GM12865 (cell line): ENCODE results near the gene TP73.
A peak's percentile ranks its signal among the peaks of the same experiment; 100 is the strongest.

Experiments
- DNase-seq: peaks from one replicate; pipeline ENCODE4 v3.0.0; 2010; ENCODE audit warnings: low read depth
- H3K4me3 ChIP-seq: 2 replicates; pipeline ENCODE4 v1.5.1; 2011; ENCODE audit warnings: mild to moderate bottlenecking, low read depth, low read length, control low read depth
- TF ChIP-seq, protein P1 (sequence below): IDR thresholded peaks from 2 replicates; pipeline ENCODE4 v1.5.1; 2011; ENCODE audit warnings: low read length, control low read depth, low read depth, inconsistent platforms; ENCODE audit not compliant: insufficient read depth; ENCODE audit errors: missing control alignments

The TP73 gene

DNA sequence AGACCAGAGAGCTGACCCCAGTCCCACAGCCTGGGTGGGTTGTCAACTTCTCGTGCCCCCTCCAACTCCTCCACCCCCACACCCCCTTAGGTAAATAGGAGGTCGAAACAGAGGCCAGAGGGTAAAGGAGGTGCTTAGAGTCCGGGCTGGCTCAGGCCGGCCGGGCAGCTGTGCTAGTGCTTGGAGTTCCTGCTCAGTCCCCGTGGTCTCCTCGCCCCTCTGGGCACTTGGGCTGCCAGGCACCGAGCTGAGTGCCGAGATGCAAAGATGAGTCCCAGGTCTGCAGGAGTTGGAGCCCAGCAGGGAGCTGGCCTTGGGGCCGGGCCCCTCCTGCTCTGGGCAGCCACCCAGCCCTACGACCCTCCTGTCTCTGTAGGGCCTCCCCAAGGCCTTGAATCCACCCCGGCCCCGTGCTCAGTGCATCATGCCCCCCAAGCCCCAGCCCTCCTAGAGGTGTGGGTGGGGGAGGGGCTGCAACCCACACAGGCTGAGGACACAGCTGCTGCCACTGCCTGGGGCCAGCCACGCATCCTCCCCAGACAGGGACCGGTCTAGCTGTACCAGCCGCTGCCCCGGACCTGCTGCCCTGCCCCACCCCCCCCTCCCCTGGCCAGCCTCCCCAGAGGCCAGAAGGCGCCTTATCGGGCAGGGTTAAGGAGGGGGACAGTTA, 122.1 kb downstream of the TP73 start:
- no peak for DNase-seq
- no peak overlapping the region for H3K4me3 ChIP-seq
- TF ChIP-seq, protein P1, sequence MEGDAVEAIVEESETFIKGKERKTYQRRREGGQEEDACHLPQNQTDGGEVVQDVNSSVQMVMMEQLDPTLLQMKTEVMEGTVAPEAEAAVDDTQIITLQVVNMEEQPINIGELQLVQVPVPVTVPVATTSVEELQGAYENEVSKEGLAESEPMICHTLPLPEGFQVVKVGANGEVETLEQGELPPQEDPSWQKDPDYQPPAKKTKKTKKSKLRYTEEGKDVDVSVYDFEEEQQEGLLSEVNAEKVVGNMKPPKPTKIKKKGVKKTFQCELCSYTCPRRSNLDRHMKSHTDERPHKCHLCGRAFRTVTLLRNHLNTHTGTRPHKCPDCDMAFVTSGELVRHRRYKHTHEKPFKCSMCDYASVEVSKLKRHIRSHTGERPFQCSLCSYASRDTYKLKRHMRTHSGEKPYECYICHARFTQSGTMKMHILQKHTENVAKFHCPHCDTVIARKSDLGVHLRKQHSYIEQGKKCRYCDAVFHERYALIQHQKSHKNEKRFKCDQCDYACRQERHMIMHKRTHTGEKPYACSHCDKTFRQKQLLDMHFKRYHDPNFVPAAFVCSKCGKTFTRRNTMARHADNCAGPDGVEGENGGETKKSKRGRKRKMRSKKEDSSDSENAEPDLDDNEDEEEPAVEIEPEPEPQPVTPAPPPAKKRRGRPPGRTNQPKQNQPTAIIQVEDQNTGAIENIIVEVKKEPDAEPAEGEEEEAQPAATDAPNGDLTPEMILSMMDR: no peak

DNA sequence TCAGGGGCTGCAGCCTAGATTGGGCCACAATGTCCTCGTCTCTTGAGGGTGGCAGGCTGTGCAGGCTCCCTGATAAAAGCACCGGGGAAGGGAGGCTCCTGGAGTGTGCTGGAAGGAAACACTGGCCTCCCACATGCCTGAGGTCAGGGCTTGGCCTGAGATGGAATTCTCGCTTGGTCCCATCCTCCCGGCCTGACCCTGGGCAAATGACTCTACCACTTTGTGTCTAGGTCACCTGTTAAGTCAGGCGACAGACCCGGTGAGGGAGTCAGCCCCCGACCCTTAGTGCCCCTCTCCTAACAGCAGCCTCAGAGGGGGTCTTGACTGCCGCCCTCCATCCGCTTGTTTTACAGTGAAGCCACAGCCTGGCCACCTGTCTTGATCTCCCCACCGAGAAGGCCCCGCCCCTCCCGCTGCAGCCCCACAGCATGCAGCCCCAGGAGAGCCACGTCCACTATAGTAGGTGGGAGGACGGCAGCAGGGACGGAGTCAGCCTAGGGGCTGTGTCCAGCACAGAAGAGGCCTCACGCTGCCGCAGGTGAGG, 122.7 kb downstream of the TP73 start:
- TF ChIP-seq, protein P1: no peak
- no peak for DNase-seq
- H3K4me3 ChIP-seq: no peak overlapping the region

DNA sequence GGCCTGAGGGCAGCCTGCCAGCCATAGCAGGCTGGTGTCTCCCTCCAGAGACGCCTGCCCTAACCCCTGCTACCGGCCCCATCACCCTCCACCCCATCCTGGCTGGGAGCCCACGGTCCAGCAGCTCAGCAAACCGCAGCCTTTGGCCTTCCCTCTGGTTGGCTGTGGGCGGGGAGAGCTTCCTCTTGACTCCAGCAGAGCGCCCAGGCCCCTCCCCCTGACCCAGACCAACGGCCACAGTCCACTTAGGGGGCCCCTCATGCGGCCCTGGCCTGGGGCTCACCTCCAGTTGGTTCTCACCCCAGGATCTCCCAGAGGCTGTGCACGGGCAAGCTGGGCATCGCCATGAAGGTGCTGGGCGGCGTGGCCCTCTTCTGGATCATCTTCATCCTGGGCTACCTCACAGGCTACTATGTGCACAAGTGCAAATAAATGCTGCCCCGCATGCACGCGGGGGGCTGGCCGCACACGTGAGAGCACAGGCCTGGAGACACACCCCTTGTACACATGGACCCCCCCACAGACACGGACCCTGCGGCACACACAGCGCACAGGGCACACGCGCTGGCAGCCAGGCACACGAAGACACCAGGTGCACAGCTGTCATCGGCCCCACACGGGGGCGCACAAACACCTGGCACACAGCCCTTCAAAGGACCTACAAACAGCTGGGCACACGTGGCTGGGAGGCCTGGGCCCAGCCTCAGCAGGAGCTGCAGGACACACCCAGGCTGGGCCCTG, 123.3 kb downstream of the TP73 start:
- H3K4me3 ChIP-seq: no peak overlapping the region
- TF ChIP-seq, protein P1: peak; percentile 70
- peak; percentile 86 for DNase-seq

DNA sequence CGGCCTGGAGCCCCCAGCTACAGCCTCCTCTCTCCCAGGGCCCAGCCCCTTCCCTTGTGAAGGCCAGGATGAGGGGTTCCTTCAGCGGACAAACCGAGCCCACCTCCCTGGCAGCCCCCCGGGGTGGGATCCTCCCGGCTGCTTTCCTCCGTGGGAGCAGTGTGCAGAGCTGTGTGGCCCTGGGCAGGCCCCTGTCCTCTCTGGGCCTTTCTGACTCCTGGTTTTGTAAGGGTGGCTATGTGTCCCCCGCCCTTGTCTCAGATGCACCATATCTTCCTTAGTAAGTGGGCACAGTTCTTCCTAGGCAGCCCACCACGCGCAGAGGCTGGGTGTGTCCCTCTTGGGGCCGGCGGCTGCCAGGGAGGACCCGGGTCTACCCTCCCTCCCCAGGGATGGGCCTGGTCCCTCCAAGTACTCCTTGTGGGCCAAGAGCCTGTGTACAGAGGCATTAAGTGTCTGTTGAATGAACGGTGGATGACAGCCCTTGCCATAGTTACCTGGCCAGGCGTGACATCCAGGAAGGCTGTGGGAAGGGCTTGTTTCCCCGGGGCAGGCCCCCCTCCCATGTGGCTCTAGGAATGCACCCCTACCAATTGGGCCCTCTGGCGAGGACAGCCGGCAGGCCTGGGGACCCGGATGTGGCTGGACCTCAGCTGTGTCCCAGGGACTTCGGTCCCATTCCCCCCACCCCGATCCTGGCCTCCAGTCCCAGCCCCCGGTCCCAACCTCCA, 124.1 kb downstream of the TP73 start:
- DNase-seq: no peak

DNA sequence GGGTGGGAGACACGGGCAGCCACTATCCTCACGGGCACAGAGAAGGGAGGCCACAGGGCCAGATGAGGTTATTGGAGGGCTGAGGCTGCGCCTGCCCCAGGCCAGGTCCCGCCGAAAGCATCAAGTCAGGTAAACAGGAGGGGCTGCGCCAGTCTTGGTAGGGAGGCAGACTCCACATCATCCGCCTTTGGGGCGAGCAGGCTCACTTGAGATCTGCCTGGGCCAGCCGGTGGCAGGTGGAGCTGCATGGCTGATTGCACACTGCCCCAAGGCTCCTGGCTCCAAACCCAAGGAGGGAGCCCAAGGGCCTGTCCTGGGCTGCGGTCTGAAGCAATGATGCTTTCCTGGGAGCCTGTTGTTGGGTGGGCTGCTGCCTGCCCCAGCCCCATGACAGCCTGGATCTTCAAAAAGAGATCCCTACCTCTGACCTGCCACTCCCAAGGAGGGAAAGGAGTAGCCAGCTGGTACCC, 124.8 kb downstream of the TP73 start:
- no peak for DNase-seq

More for the DNA sequence above, 124.1 kb downstream of the TP73 start:
- H3K4me3 ChIP-seq: no peak overlapping the region
- TF ChIP-seq, protein P1: no peak

More for the DNA sequence above, 124.8 kb downstream of the TP73 start:
- H3K4me3 ChIP-seq: no peak overlapping the region
- TF ChIP-seq, protein P1: no peak
